Trophoblast cell (in vitro differentiated cells and primary cell): ENCODE results near the gene ZNF850.

Experiments used
- DNase-seq, 2 donors: peaks; one replicate each; pipeline ENCODE4 v3.0.0-alpha.2; 2016
- H2AFZ ChIP-seq: 2 replicates; pipeline ENCODE4 v1.6.1; 2013; ENCODE audit warnings: low read length, moderate library complexity, mild to moderate bottlenecking; ENCODE audit not compliant: insufficient read depth, poor library complexity
- H2AK5ac ChIP-seq: 2 replicates; pipeline ENCODE4 v1.6.1; 2013; ENCODE audit warnings: mild to moderate bottlenecking, low read length
- H2BK120ac ChIP-seq: 2 replicates; pipeline ENCODE4 v1.6.1; 2013; ENCODE audit warnings: low read length, mild to moderate bottlenecking, moderate library complexity; ENCODE audit not compliant: insufficient read depth, poor library complexity
- H2BK12ac ChIP-seq: 2 replicates; pipeline ENCODE4 v1.6.1; 2013; ENCODE audit warnings: mild to moderate bottlenecking, low read length, moderate library complexity
- H2BK5ac ChIP-seq: 2 replicates; pipeline ENCODE4 v1.6.1; 2013; ENCODE audit warnings: low read length, low read depth, moderate library complexity, mild to moderate bottlenecking; ENCODE audit not compliant: poor library complexity
- H3K14ac ChIP-seq: 2 replicates; pipeline ENCODE4 v1.6.1; 2013; ENCODE audit warnings: mild to moderate bottlenecking, low read length
- H3K18ac ChIP-seq: 2 replicates; pipeline ENCODE4 v1.6.1; 2013; ENCODE audit warnings: mild to moderate bottlenecking, low read length
- H3K23ac ChIP-seq: 2 replicates; pipeline ENCODE4 v1.6.1; 2013; ENCODE audit warnings: low read length
- H3K27ac ChIP-seq: 2 replicates; pipeline ENCODE4 v1.5.1; 2013; ENCODE audit warnings: low read depth, mild to moderate bottlenecking, inconsistent platforms, low read length, moderate library complexity
- H3K27me3 ChIP-seq: 2 replicates; pipeline ENCODE4 v1.6.1; 2013; ENCODE audit warnings: inconsistent platforms, mild to moderate bottlenecking, low read length, moderate library complexity; ENCODE audit not compliant: insufficient read depth
- H3K36me3 ChIP-seq, 2 experiments: 1 replicate in 1 of 2; 2 replicates in 1 of 2; pipeline ENCODE4 v1.6.1; 2013; ENCODE audit warnings: low read length in 2 of 2, mild to moderate bottlenecking in 2 of 2, moderate library complexity in 1 of 2; ENCODE audit not compliant: insufficient read depth in 2 of 2, control insufficient read depth in 1 of 2
- H3K4ac ChIP-seq: 2 replicates; pipeline ENCODE4 v1.6.1; 2013; ENCODE audit warnings: low read depth, mild to moderate bottlenecking, low read length, moderate library complexity
- H3K4me1 ChIP-seq, 2 experiments: 1 replicate in 1 of 2; 2 replicates in 1 of 2; pipeline ENCODE4 v1.6.1; 2013; ENCODE audit warnings: low read length in 2 of 2, mild to moderate bottlenecking in 2 of 2, moderate library complexity in 1 of 2; ENCODE audit not compliant: insufficient read depth in 2 of 2, control insufficient read depth in 1 of 2
- H3K4me2 ChIP-seq: 2 replicates; pipeline ENCODE4 v1.6.1; 2013; ENCODE audit warnings: inconsistent platforms, mild to moderate bottlenecking, low read length, moderate library complexity
- H3K4me3 ChIP-seq: 2 replicates; pipeline ENCODE4 v1.5.1; 2013; ENCODE audit warnings: mild to moderate bottlenecking, low read depth, low read length, inconsistent platforms
- H3K79me1 ChIP-seq: one replicate; pipeline ENCODE4 v1.6.1; 2013; ENCODE audit warnings: low read length
- H3K79me2 ChIP-seq: 2 replicates; pipeline ENCODE4 v1.6.1; 2013; ENCODE audit warnings: low read length, mild to moderate bottlenecking; ENCODE audit not compliant: control insufficient read depth, insufficient read depth, poor library complexity
- H3K9ac ChIP-seq: 2 replicates; pipeline ENCODE4 v1.6.1; 2013; ENCODE audit warnings: mild to moderate bottlenecking, low read length
- H3K9me3 ChIP-seq: 2 replicates; pipeline ENCODE4 v1.6.1; 2013; ENCODE audit warnings: low read depth, mild to moderate bottlenecking, control low read depth, inconsistent platforms, low read length; ENCODE audit not compliant: insufficient read depth
- H4K12ac ChIP-seq: 2 replicates; pipeline ENCODE4 v1.6.1; 2013; ENCODE audit warnings: low read depth, mild to moderate bottlenecking, low read length, moderate library complexity
- H4K8ac ChIP-seq: 2 replicates; pipeline ENCODE4 v1.6.1; 2013; ENCODE audit warnings: low read depth, mild to moderate bottlenecking, low read length, moderate library complexity
- H4K91ac ChIP-seq: one replicate; pipeline ENCODE4 v1.6.1; 2013; ENCODE audit warnings: low read depth, mild to moderate bottlenecking, low read length, moderate library complexity
- WGBS: extraction: QIAGEN DNeasy Blood & Tissue Kit; methylation state at CpG from one replicate; pipeline ENCODE4 v1.1.7; 2013; ENCODE audit warnings: missing lambda C conversion rate; ENCODE audit not compliant: insufficient read length, insufficient coverage; ENCODE audit errors: extremely low coverage; 5-methylcytosine and 5-hydroxymethylcytosine counted together

Gene ZNF850

DNA sequence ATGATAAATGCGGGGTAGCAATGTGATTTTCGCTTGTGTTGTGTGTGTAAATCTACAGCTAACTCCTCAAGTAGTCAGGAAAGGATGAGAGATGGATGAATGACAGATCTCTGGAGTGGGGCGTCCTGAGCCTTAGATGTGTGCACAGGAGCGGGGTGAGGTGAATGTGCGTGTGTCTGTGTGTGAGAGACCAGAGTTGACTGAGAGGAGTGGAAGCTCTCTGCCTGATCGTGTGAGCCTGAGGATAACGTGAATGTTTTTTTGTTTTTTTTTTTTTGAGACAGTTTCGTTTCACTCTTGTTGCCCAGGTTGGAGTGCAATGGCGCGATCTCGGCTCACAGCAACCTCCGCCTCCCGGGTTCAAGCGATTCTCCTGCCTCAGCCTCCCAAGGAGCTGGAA lies 106.8 kb downstream of the ZNF850 start:
- no peak overlapping the region for H2BK5ac ChIP-seq
- no peak for DNase-seq
- no peak overlapping the region for H3K9ac ChIP-seq
- H3K18ac ChIP-seq: no peak overlapping the region
- H3K4me3 ChIP-seq: peak overlapping the region; percentile 84
- peak overlapping the region; percentile 69 for H3K4me2 ChIP-seq
- WGBS: no CpG with 5 or more reads among the region's 14 CpGs
- H3K27me3 ChIP-seq: no peaks in the 10 kb centered on the region
- no peak overlapping the region for H2AFZ ChIP-seq
- peaks cover 5 to 8% of the 10 kb centered on the region in 2 experiments for H3K36me3 ChIP-seq
- no peak overlapping the region for H4K91ac ChIP-seq
- no peak overlapping the region for H3K4ac ChIP-seq
- H2BK12ac ChIP-seq: no peak overlapping the region
- H3K4me1 ChIP-seq: peaks cover 6 to 10% of the 10 kb centered on the region in 2 experiments
- no peaks in the 10 kb centered on the region for H3K9me3 ChIP-seq
- no peak overlapping the region for H3K23ac ChIP-seq
- H2BK120ac ChIP-seq: no peak overlapping the region
- no peak overlapping the region for H2AK5ac ChIP-seq
- no peak overlapping the region for H3K27ac ChIP-seq
- peaks cover 4% of the 10 kb centered on the region for H3K79me2 ChIP-seq
- H4K8ac ChIP-seq: no peak overlapping the region
- H3K79me1 ChIP-seq: peaks cover 6% of the 10 kb centered on the region
- no peak overlapping the region for H4K12ac ChIP-seq
- H3K14ac ChIP-seq: no peak overlapping the region
